Nephron progenitor cell (in vitro differentiated cells): Measurements from ENCODE around the gene INIP.

ENCODE experiments used
- DNase-seq: peaks from one replicate; pipeline ENCODE4 v3.0.0; 2021
- H3K27ac Mint-ChIP-seq: 2 replicates; pipeline ENCODE4 v1.8.0; 2021; ENCODE audit warnings: mild to moderate bottlenecking, moderate library complexity, mixed read lengths
- H3K27me3 Mint-ChIP-seq: 2 replicates; pipeline ENCODE4 v1.8.0; 2021; ENCODE audit warnings: mild to moderate bottlenecking, low read depth, mixed read lengths; ENCODE audit not compliant: poor library complexity
- H3K36me3 Mint-ChIP-seq: 2 replicates; pipeline ENCODE4 v1.8.0; 2021; ENCODE audit warnings: low read depth, mixed read lengths
- H3K4me1 Mint-ChIP-seq: 2 replicates; pipeline ENCODE4 v1.8.0; 2021; ENCODE audit warnings: mixed read lengths
- H3K4me3 Mint-ChIP-seq: 2 replicates; pipeline ENCODE4 v1.8.0; 2021; ENCODE audit warnings: mild to moderate bottlenecking, moderate library complexity, mixed read lengths
- H3K9me3 Mint-ChIP-seq: 2 replicates; pipeline ENCODE4 v1.8.0; 2021; ENCODE audit warnings: mild to moderate bottlenecking, moderate library complexity, mixed read lengths
- TF ChIP-seq, protein P1 (sequence below): fragments of 200-600 bp; sonication (generic); IDR thresholded peaks from 2 replicates; pipeline ENCODE4 v1.5.0; 2021; ENCODE audit warnings: antibody characterized with exemption

INIP gene

DNA sequence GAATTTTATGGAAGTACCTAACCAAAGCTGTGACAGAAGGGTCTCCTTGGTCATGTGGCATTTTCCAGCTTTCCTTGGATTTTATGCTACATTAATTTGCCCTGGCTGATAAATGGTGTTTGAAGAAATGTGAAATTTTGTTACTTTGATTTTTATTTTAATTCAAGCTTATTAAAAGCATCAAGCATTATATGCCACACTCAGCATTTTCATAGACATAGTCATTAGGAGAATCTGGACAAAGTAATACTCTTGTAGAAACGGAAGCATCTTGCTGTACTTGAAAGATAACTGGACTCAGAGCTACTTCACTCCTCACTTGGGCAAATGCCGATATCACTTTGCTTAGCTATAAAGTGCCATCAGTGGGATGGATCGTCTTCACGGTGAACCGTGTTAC lies 54.2 kb downstream of the INIP start:
- TF ChIP-seq, protein P1, sequence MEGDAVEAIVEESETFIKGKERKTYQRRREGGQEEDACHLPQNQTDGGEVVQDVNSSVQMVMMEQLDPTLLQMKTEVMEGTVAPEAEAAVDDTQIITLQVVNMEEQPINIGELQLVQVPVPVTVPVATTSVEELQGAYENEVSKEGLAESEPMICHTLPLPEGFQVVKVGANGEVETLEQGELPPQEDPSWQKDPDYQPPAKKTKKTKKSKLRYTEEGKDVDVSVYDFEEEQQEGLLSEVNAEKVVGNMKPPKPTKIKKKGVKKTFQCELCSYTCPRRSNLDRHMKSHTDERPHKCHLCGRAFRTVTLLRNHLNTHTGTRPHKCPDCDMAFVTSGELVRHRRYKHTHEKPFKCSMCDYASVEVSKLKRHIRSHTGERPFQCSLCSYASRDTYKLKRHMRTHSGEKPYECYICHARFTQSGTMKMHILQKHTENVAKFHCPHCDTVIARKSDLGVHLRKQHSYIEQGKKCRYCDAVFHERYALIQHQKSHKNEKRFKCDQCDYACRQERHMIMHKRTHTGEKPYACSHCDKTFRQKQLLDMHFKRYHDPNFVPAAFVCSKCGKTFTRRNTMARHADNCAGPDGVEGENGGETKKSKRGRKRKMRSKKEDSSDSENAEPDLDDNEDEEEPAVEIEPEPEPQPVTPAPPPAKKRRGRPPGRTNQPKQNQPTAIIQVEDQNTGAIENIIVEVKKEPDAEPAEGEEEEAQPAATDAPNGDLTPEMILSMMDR, result no peak
- Mint-ChIP-seq H3K9me3 (no peaks in the 10 kb centered on the region), H3K36me3 (peaks cover 20% of the 10 kb centered on the region), H3K4me1 (no peaks in the 10 kb centered on the region), H3K27ac (no peak overlapping the region), H3K27me3 (no peaks in the 10 kb centered on the region), H3K4me3 (no peak overlapping the region)
- no peak for DNase-seq

DNA sequence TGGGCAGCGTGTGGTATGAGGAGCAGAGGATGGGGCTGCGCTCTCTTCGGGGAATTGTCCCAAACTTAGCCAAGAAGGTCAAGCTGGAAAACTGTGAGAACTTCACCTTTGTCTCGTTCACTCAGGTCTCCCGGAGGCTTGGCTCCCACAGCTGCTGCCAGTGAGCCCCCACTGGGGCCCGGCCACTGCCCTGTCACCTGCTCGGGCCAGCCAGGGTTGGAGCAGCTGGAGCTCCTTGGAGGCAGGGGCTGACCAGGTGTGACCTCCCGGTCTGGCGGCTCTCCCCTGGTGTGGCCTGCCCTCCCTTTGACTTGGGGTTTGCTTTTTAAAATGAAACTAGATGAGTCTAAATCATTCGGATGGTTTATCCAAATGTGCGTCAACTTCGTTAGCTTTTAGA lies 58.0 kb downstream of the INIP start:
- DNase-seq, result no peak
- Mint-ChIP-seq H3K27me3 (no peaks in the 10 kb centered on the region), H3K36me3 (peaks cover 42% of the 10 kb centered on the region), H3K4me3 (no peak overlapping the region), H3K27ac (no peak overlapping the region), H3K9me3 (no peaks in the 10 kb centered on the region), H3K4me1 (no peaks in the 10 kb centered on the region)
- TF ChIP-seq, protein P1, result no peak

DNA sequence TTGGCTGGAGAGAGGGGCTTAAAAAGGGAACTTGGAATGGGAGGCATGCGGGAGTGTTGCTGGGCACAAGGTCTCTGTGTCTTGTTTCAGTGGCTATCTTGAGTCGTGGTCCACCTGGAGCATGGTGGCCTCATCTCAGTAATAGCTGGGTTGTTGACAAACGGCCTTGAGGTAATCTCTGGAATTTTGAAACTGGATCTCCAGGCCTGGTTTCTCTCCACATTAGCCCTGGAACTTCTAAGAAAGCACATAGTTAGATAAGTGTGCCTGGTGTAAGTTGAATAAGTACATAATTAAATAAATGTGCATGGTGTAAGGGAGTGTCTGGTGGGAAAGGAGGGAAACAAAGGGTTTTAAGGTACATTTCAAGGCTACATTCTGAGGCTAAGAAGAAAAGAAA lies 62.2 kb downstream of the INIP start:
- TF ChIP-seq, protein P1, result no peak
- no peak overlapping the region for H3K4me3 Mint-ChIP-seq
- no peaks in the 10 kb centered on the region for H3K4me1 Mint-ChIP-seq
- peaks cover 2% of the 10 kb centered on the region for H3K9me3 Mint-ChIP-seq
- H3K27me3 Mint-ChIP-seq, result no peaks in the 10 kb centered on the region
- H3K36me3 Mint-ChIP-seq, result peaks cover 74% of the 10 kb centered on the region
- no peak for DNase-seq
- peak overlapping the region; percentile 50 for H3K27ac Mint-ChIP-seq

DNA sequence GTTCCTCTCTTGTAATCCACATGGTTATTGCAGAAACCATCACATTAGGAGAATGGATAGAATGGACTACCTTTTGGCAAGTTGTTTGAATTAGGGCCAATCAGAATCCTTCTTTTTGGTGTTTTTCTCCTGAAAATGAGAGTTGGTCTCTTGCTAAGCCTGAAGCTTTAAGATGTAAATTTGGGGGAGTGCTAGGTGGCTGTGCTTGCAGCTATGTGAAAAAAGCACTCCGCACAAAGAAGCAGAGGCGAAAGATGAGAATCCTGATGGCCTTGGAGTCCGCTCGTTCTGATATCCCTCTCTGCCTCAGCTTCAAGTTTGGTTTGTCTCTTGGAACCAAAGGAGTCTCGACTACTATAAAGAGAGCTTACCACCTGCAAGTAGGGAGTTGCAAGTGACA lies 63.6 kb downstream of the INIP start:
- H3K4me3 Mint-ChIP-seq, result no peak overlapping the region
- no peak for DNase-seq
- H3K9me3 Mint-ChIP-seq, result peaks cover 14% of the 10 kb centered on the region
- TF ChIP-seq, protein P1, result no peak
- peaks cover 74% of the 10 kb centered on the region for H3K36me3 Mint-ChIP-seq
- no peak overlapping the region for H3K27ac Mint-ChIP-seq
- no peaks in the 10 kb centered on the region for H3K4me1 Mint-ChIP-seq
- H3K27me3 Mint-ChIP-seq, result no peaks in the 10 kb centered on the region

DNA sequence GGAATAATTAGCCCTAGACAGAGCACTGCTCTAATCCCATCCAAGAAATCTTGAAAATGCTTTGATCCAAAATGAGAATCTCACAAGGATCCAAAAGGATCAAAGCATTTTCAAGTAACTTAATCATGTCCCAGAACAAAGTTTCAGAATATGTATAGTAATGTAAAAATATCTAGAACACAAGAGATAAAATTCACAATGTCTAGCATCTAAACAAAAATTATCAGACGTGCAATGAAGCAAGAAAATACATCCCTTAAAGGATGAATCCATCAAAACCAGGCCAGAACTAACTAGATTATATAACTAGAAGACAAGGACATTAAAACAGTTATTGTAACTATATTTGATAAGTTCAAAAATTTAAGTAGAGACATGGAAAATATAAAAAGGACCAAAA lies 69.3 kb downstream of the INIP start:
- peaks cover 47% of the 10 kb centered on the region for H3K9me3 Mint-ChIP-seq
- peaks cover 78% of the 10 kb centered on the region for H3K36me3 Mint-ChIP-seq
- no peak for DNase-seq
- no peak overlapping the region for H3K4me3 Mint-ChIP-seq
- no peaks in the 10 kb centered on the region for H3K27me3 Mint-ChIP-seq
- TF ChIP-seq, protein P1, result no peak
- no peak overlapping the region for H3K27ac Mint-ChIP-seq
- no peaks in the 10 kb centered on the region for H3K4me1 Mint-ChIP-seq

DNA sequence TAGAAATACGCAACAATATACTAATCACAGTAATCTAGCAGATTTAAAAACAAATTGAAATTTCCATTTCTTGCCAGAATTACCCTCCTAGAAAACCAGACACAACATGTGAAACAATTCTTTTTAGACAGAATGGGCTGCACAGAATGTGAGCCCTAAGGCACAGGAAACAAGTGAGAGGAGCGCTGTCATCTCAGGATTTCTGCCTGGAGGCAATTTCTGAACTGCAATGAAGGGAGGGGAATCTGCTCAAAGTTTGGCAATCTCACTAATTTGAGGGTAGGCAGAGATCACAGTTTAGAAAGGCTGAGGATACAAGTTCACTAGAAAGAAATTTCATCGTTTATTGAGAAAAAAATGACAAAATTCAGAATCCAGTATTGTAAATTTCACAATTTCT lies 70.3 kb downstream of the INIP start:
- no peak overlapping the region for H3K4me3 Mint-ChIP-seq
- no peaks in the 10 kb centered on the region for H3K4me1 Mint-ChIP-seq
- H3K27me3 Mint-ChIP-seq, result no peaks in the 10 kb centered on the region
- TF ChIP-seq, protein P1, result no peak
- peaks cover 47% of the 10 kb centered on the region for H3K9me3 Mint-ChIP-seq
- H3K36me3 Mint-ChIP-seq, result peaks cover 74% of the 10 kb centered on the region
- H3K27ac Mint-ChIP-seq, result no peak overlapping the region
- DNase-seq, result no peak
